Measurements from ENCODE around the gene MRPL11. TPM values are rescaled to one million over a fixed set of nuclear protein-coding genes. Genes with fewer than 3 reads are reported as not detected.

Gene MRPL11
- total and polyA plus RNA-seq, 2 of the 13 experiments (the other 11 are each of a cell fraction or from before 2014, with no cell fraction given): 72.9 to 176 TPM

- TF ChIP-seq ZNF704 (CRISPR knock-in tag; IDR thresholded peaks at IDR 0.05; ENCODE audit: borderline replicate concordance): no peak
- 0 out of 2 replicates have a peak, but pooled peaks have one; percentile 45 for TF ChIP-seq RFXAP (CRISPR knock-in tag; IDR thresholded peaks at IDR 0.05; ENCODE audit: borderline replicate concordance)
- no peak for TF ChIP-seq SAFB2 (CRISPR knock-in tag; IDR thresholded peaks at IDR 0.05; ENCODE audit: borderline replicate concordance, low read depth)
- 0 out of 2 replicates have a peak, but pooled peaks have one; percentile 29 for TF ChIP-seq IRF9 (CRISPR knock-in tag; IDR thresholded peaks at IDR 0.05; ENCODE audit: borderline replicate concordance)
- no peak for TF ChIP-seq PHF5A (CRISPR knock-in tag; IDR thresholded peaks at IDR 0.05; ENCODE audit: low read depth, unreplicated experiment)
- TF ChIP-seq PAXIP1 (CRISPR knock-in tag; conservative IDR thresholded peaks at IDR 0.05): no peak
- TF ChIP-seq ZNF720 (CRISPR knock-in tag; IDR thresholded peaks at IDR 0.05): no peak
- TF ChIP-seq ZNF329 (CRISPR knock-in tag; IDR thresholded peaks at IDR 0.05; ENCODE audit: low read depth): 0 out of 2 replicates have a peak, but pooled peaks have one; percentile 67
- peak; percentile 48; the same call in 1 of the 2 replicates for TF ChIP-seq ZBTB2 (CRISPR knock-in tag; IDR thresholded peaks at IDR 0.05; ENCODE audit: low read depth)
- peak; percentile 83; the same call in 1 of the 2 replicates for TF ChIP-seq PRDM4 (CRISPR knock-in tag; IDR thresholded peaks at IDR 0.05; ENCODE audit: borderline replicate concordance)
- no peak for TF ChIP-seq E2F5 (CRISPR knock-in tag; conservative IDR thresholded peaks at IDR 0.05)
- peak; percentile 38; the same call in 1 of the 2 replicates for TF ChIP-seq YEATS4 (CRISPR knock-in tag; IDR thresholded peaks at IDR 0.05; ENCODE audit: borderline replicate concordance)
- peak; percentile 59; the same call in 1 of the 3 replicates for TF ChIP-seq MXI1 (IDR thresholded peaks at IDR 0.05; ENCODE audit: borderline replicate concordance, low read depth, low read length)
- TF ChIP-seq ZNF558 (CRISPR knock-in tag; IDR thresholded peaks at IDR 0.05; ENCODE audit: borderline replicate concordance): peak; percentile 73; the same call in 1 of the 2 replicates
- TF ChIP-seq POGZ (CRISPR knock-in tag; IDR thresholded peaks at IDR 0.05): no peak
Observed at GRCh38 chr11:66418168-66418985, 20.3 kb downstream of the MRPL11 start (continued).

All from HepG2 (cell line).